Measurements from ENCODE around the gene NEURL2.

Gene NEURL2

GRCh38 chr20:45841407-45842129 is 49.4 kb downstream of the NEURL2 start:
- DNase-seq (ENCODE audit: low read depth in 2 of 2), result no peak

- no peak for DNase-seq (ENCODE audit: low read depth in 2 of 2)
Measured at GRCh38 chr20:45840700-45841198, 50.3 kb downstream of the NEURL2 start.

Data from stimulated activated CD4-positive, alpha-beta T cell treated with anti-CD3 and anti-CD28 coated beads, Interleukin-1b, Interleukin-23, amount 100 ng/mL, for 4 hours (primary cell).